Measurements from ENCODE around the gene FURIN.
A peak's percentile ranks its signal among the peaks of the same experiment; 100 is the strongest.
"Not testable (repeated sequence)": the region's sequence is repeated elsewhere in the genome, so short reads cannot be mapped to it uniquely, and the experiment has no call there.

Gene FURIN

GRCh38 chr15:90883976-90884718, 15.8 kb downstream of the FURIN start, which contains the start of gene FES:
Gene FES (plus strand): TSS chr15:90884504. CDS start chr15:90885046, 542 bp downstream.
- DNase-seq, result no peak

- no peak for DNase-seq
Measured at GRCh38 chr15:90884719-90885431, 16.5 kb downstream of the FURIN start.

DNA sequence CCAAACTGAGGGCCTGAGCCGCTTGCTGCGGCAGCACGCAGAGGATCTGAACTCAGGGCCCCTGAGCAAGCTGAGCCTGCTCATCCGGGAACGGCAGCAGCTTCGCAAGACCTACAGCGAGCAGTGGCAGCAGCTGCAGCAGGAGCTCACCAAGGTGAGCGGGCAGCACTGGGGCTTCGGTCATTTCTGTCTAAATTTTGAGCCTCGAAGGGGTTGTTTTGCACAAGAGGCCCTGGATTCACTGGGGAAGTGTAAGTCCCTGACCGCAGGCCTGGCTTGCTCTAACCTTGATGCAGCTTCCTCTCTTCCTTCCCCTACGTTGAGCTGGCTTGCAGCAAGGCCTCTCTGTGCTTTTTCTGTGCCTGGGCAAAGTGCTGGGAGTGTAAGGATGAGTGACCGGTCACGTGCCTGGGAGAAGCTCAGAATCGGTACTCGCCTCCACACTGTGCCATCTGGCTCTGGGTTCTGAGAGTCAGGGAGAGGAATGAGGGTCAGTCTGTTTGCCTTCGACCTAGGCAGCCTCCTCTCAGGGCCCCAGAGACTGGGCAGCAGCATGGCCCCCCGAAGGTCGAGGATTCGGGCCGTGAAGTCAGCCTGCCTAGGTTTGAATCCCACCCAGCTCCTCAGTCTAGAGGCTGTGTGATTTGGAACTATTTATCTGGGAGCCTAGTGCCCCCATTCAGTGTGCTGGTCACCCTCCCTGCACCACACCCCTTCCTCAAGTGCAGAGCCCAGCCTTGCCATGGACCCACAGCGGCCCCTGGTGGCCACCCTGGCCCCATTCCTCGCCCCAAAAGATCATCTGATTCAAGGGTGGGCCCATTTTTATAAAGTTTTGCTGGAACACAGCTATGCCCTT, 17.3 kb downstream of the FURIN start:
- peak; percentile 74 for DNase-seq

DNA sequence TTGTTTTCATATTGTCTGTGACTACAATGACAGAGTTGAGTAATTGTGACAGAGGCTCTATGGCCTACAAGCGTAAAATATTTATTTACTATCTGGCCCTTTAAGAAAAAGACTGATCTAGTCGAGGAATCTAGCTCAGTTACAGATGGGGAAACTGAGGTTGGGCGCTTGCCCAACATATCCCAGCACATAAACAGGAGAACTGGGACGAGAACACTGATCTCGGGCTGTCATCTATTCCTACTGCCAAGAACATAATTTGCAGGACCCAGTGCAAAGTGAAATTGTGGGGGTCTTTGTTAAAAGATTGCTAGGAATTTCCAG, 17.9 kb downstream of the FURIN start:
- no peak for DNase-seq

- DNase-seq, result no peak
Measured at GRCh38 chr15:90887037-90887481, 18.7 kb downstream of the FURIN start.

- DNase-seq, result no peak
Measured at GRCh38 chr15:90889313-90889730, 20.9 kb downstream of the FURIN start.

DNA sequence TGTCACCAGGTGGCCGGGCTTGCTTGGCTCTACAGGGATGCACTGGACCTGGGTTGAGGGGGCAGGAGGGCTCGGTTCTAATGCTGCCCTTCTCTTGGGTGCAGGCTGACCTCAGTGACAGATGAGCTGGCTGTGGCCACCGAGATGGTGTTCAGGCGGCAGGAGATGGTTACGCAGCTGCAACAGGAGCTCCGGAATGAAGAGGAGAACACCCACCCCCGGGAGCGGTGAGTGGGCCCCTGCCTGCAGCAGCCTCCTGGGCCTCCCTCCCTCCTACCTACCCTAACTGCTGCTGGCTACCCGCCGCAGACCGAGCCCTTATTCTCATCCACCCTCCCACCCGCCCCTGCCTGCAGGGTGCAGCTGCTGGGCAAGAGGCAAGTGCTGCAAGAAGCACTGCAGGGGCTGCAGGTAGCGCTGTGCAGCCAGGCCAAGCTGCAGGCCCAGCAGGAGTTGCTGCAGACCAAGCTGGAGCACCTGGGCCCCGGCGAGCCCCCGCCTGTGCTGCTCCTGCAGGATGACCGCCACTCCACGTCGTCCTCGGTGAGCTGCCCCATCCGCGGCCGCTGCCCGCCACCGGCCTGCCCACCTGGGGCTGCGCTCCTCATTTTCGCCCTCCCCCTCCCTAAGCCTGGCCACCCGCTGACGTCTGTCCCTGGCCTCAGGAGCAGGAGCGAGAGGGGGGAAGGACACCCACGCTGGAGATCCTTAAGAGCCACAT, 21.5 kb downstream of the FURIN start:
- DNase-seq, result no peak

DNA sequence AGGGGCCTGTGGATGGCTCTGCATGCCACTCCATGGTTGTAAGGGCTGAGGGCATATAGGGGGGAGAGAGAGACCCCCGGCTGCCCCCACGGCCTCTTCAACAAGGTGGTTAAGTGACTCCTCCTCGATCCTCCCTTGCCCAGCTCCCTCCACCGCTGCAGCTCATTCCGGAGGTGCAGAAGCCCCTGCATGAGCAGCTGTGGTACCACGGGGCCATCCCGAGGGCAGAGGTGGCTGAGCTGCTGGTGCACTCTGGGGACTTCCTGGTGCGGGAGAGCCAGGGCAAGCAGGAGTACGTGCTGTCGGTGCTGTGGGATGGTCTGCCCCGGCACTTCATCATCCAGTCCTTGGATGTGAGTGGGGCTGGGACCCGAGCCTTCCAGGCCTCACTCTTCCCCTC, 22.5 kb downstream of the FURIN start:
- DNase-seq, result no peak

GRCh38 chr15:90891346-90891949, 23.1 kb downstream of the FURIN start:
- DNase-seq, result no peak

DNA sequence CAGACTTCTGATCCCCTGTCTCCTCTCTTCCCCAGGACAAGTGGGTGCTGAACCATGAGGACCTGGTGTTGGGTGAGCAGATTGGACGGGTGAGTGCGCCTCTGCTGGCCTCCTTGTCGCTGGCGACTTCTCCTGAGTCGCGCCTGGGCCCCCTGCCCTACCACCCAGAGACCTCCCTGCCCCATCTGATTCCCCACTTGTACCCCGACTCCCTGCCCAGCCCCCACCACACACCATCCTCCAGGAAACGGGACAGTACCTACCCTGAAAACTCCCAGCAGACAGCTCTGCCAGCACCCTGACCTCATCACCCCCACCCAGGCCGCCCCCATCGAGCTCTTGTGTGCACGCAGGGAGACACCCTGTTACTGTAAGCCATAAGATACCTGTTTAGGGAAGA, 23.6 kb downstream of the FURIN start:
- no peak for DNase-seq

GRCh38 chr15:90892498-90893174, 24.2 kb downstream of the FURIN start:
- DNase-seq, result no peak

DNA sequence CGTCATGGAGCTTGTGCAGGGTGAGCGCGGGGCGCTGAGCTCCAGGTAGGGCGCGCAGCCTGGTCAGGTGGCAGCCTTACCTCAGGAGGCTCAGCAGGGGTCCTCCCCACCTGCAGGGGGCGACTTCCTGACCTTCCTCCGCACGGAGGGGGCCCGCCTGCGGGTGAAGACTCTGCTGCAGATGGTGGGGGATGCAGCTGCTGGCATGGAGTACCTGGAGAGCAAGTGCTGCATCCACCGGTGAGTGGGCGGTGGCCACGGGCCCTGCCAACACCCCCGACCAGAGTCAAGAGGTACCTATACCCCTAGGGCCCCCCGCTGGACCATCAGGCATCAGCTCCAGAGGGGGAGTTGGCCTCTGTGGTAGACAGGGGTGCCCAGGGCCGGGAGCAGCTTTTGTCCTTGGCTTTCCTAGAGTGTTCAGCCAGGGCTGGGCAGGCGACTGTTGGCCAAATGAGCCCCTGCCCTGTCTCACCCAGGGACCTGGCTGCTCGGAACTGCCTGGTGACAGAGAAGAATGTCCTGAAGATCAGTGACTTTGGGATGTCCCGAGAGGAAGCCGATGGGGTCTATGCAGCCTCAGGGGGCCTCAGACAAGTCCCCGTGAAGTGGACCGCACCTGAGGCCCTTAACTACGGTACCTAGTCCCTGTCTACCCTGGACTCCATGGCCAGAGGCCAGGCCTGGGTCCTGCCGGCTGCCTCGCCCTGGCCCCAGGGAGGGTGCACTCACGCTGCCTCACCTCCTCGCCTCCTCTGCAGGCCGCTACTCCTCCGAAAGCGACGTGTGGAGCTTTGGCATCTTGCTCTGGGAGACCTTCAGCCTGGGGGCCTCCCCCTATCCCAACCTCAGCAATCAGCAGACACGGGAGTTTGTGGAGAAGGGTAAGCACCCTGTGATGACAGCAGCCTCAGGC, 25.0 kb downstream of the FURIN start:
- DNase-seq, result no peak

- no peak for DNase-seq
Measured at GRCh38 chr15:90895571-90896117, 27.3 kb downstream of the FURIN start.

DNA sequence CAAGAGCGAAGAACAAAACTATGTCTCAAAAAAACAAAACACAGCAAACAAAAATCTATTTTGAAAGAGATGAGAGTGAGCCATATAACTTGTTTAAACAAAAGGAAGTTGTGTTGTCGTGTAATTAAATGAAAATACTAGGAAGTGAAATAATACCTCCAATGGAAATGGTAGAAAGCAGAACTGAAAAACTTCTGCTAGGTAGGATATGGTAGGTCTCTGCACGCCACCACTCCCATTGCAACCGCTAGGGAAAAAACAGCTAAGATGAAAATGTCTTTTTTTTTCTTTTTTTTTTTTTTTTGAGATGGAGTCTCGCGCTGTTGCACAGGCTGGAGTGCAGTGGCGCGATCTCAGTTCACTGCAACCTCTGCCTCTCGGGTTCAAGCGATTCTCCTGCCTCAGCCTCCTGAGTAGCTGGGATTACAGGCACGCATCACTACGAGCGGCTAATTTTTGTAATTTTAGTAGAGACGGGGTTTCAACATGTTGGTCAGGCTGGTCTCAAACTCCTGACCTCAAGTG, 28.8 kb downstream of the FURIN start:
- not testable (repeated sequence) for DNase-seq

GRCh38 chr15:90901175-90902039, 33.0 kb downstream of the FURIN start:
- peak; percentile 26 for DNase-seq

DNA sequence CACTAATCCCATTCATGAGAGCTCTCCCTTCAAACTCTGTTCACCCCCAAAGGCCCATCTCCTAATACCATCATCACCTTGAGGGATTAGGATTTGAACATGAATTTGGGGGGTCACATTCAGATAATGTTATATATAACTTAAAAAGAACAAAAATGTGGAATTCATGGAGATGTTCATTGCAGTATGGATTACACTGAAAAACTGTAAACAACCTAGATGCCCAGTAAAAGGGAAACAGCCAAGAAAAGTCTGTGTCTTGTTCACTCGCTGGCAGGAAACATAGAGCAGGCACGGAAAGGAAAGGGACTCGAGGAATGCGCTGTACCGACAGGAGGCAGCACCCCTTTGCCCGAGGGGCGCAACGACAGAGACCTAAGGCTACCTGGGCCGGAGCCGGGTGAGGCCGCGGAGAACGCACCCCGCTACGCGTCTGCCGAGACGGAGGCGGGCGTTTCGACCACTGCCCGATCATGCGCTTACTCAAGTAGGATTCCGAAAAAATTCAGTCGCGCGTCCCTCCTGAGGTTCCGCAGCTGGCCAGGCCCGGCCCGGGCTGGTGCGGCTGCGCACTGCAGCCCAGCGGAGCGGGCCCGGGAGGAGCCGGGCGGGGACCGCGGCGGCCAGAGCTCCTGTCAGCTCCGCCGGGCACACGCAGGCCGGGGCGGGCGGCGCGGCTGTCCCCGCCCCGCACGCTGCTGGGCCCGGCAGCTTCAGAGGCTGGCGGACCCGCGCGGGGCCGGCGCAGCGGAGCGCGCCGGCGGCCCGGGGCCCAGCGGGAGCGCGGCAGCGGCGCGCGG, 33.9 kb downstream of the FURIN start:
- DNase-seq, result peak; percentile 88

- DNase-seq, result peak; percentile 82
Measured at GRCh38 chr15:90902840-90903732, 34.7 kb downstream of the FURIN start, which contains the start of gene MAN2A2. Gene MAN2A2 (plus strand): TSS chr15:90903302. CDS start chr15:90904208, 906 bp downstream.

Data from DMS53 (cell line).